HL-60/S4 treated with retinoic acid at 250 ng/mL for 4 days and 3 days (cell line): Measurements from ENCODE around the gene BCL2L1.

ENCODE experiments used
- in situ Hi-C: fragments of 300-500 bp; cut with MboI; formaldehyde crosslinking; loops from 2 replicates; pipeline ENCODE4 v1.7.0; 2022; ENCODE audit warnings: low sequenced_read_pairs

Gene BCL2L1

GRCh38 chr20:31731321-31731717 lies 8.7 kb upstream of the BCL2L1 start:
- in situ Hi-C loops = no loop called here

DNA sequence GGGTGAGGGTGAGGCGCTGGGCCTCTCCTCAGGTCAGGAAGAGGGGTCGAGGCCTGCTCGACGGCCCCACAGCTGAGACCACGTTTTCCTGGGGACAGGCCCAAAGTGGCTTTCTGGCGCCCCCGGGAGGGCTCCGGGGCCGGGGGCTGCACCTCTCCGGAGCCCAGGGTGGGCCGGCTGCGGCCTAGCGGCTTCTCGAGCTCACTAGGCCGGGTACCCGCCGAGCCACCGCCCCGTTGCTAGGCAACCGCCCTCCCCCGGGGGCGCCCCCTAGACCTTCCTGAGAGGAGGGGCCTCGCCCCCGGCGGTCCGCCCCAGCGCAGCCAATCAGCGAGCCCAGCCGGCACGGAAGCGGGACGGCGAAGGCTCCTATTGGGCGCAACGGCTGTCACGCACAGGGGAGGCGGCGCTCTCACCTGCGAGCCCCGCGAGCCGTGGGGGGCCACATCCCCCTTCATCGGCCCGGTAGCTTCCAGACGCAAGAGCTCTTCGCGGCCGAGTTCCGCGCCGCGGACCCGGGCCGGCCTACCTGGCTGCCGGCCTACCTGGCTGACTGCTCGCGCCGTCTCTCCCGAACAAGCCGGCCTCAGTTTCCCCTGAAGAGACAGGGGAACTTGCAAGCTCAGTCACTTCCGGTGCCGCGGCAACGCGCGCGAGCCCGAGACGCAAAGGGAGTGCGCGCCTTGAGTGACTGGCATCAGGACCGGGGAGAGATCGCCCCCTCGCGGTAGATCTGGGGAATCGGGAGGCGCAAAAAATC lies 831 bp upstream of the BCL2L1 start:
- in situ Hi-C loops = loop anchor here (25.0 kb wide), 1 partner anchor 186 kb away; a partner anchor contains a TSS

DNA sequence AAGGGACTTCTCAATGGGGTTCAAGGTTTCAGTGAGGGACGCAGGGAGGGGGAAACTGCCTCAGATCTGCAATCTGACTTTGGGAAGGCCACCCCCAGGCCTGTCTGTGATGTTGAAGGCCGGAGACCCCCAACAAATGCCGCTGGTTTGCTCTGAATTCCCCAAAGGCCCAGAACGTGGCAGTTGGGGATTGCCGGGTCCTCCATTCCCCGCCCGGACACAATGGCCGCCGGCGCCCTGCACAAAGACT lies 326 bp upstream of the BCL2L1 start:
- in situ Hi-C loops = loop anchor here (25.0 kb wide), 1 partner anchor 186 kb away; a partner anchor contains a TSS

DNA sequence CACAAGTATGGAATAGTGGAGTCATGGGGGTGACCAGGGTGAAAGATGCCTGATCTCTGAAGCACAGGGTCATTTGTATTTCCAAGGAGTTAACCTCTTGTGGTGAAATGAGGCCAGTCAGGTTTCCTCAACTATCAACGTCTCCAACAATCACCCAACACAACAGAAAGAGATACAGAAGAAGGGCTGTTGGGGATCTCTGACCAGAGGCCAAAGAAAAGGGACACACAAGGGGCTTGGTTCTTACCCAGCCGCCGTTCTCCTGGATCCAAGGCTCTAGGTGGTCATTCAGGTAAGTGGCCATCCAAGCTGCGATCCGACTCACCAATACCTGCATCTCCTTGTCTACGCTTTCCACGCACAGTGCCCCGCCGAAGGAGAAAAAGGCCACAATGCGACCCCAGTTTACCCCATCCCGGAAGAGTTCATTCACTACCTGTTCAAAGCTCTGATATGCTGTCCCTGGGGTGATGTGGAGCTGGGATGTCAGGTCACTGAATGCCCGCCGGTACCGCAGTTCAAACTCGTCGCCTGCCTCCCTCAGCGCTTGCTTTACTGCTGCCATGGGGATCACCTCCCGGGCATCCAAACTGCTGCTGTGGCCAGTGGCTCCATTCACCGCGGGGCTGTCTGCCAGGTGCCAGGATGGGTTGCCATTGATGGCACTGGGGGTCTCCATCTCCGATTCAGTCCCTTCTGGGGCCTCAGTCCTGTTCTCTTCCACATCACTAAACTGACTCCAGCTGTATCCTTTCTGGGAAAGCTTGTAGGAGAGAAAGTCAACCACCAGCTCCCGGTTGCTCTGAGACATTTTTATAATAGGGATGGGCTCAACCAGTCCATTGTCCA lies 1.0 kb downstream of the BCL2L1 start:
- in situ Hi-C loops = loop anchor here (25.0 kb wide), 1 partner anchor 184 kb away; a partner anchor contains a TSS

- in situ Hi-C loops = loop anchor here (25.0 kb wide), 1 partner anchor 183 kb away; a partner anchor contains a TSS
These were observed 1.9 kb downstream of the BCL2L1 start for GRCh38 chr20:31720486-31721407.

DNA sequence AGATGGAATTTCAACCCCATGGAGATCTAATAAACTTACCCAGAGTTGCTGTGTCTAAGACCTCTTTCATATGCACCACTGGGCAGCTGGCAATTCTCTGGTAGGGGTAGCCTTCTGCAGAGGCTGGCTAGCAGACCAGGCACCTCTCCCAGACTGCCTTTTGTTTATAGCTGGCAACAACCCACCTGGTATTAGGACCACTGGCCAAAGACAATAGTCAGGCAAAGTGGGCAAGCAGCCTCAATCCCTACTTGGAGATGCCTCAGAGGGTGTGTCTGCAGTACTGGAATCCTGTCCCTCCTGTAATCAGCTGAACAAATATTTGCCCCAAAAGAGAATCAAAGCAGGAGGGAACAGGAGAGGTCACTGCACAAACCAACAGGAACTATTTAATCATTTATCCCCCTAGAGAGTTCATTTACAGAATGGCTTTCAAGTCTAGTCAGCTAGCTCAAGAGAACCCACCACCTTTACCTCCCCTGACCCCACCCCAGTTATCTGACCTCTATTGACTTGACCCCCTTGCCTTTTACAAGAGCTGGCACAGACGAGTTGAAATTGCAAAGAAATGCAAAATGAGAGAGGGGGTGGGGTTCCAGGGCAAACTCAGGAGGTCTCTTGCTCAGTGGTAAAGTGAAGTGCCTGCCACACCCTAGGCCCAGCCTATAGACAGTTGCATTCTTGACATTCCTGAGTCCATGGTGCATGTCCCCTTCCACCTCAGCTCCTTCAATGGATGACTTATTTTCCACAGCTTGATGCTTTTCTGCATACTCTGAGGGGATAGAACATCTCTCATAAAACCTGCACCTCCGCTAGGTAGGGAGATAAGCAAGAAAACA lies 2.8 kb downstream of the BCL2L1 start:
- in situ Hi-C loops = loop anchor here (25.0 kb wide), 1 partner anchor 183 kb away; a partner anchor contains a TSS

GRCh38 chr20:31718952-31719643 lies 3.6 kb downstream of the BCL2L1 start:
- in situ Hi-C loops = loop anchor here (25.0 kb wide), 1 partner anchor 182 kb away; a partner anchor contains a TSS

- in situ Hi-C loops = loop anchor here (25.0 kb wide), 1 partner anchor 180 kb away; a partner anchor contains a TSS
These were observed 5.0 kb downstream of the BCL2L1 start for GRCh38 chr20:31717478-31718201.

DNA sequence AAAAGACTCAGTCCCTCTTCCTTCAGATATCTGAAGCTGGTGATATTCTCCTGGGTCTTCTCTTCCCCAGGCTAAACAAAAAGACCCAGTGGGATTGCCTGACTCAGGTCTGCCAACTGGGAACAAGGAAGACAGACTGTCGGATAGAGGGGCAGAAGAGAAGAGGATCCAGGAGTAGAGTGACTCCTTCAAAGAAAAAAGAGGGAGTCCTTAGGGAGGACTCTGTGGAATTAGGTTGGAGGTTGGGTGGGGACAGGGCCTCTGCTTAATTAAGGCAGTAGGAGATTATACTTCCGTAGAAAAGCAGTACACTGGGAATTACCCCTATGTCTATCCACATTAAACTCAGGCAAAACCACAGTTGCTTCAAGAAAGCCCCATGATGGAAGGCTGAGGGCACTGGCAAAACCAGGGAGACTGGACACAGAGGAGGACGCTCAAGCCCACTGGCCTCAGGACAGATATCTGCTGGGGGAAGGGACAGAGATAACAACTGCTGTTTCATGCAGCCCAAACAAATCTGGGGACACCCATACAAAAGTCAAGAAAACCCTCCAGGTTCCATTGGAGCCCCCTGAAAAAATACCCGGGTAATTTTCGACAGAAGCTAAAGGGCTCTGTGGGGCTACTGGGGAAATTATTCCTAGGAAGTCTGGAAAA lies 5.7 kb downstream of the BCL2L1 start:
- in situ Hi-C loops = loop anchor here (25.0 kb wide), 1 partner anchor 180 kb away; a partner anchor contains a TSS

- in situ Hi-C loops = loop anchor here (25.0 kb wide), 1 partner anchor 179 kb away; a partner anchor contains a TSS
These were observed 6.3 kb downstream of the BCL2L1 start for GRCh38 chr20:31716351-31716750.

- in situ Hi-C loops = loop anchor here (25.0 kb wide), 1 partner anchor 178 kb away; a partner anchor contains a TSS
These were observed 6.9 kb downstream of the BCL2L1 start for GRCh38 chr20:31715766-31716165.

- in situ Hi-C loops = loop anchor here (25.0 kb wide), 1 partner anchor 176 kb away; a partner anchor contains a TSS
These were observed 9.1 kb downstream of the BCL2L1 start for GRCh38 chr20:31713312-31714273.

DNA sequence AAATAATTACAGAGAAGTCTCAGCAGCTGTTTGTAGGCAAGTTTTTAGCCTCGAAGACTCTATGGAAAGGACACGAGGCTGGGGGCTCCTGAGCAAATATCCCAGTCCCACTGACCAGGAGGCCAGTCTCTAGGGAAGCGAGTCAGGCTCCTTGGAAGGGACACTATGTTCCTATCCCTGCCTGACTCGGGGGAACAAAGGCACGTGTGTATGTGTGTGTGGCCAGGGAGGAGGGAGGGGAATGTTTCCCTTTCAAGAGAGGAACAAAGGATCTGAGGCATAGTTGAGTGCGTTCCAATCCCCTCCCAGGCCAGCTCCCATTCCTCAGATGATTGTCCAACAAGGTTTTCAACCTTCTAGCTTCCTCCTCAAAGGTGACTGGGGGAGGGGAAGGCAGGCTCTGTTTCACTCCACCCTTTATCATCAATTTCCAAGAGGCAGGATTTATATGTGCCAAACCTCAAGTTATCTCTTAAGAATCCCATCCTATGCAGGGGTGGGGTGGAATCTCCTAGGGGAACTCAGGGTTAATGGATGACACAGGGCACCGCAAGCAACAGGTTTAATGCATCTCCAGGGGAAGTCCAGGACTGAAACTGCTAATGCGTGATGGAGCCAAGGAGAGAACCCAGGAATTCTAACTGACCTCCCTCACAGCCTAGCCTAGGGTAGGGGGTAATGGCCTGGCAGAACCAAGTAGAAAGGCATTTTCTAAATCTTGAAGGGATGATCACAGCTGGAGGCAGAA lies 9.9 kb downstream of the BCL2L1 start:
- in situ Hi-C loops = loop anchor here (25.0 kb wide), 1 partner anchor 175 kb away; a partner anchor contains a TSS

DNA sequence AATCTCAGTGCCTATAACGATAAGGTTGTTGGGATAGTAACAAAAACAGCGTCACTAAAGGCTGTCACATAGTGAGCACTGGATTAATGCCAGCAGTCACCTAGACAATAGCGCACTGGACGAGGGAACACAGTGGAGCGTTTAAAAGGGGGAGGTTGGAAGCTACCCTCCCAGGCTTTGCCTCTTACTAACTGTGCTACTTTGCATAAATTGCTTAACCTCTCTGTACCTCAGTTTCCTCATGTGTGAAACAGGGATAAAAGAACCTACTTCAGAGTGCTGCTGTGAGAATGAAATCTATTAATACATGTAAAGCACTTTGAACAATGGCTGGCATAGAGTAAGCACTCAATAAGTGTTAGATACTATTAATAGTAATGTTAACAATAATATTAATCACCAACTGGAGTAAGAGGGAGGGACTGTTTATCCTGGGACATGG lies 10.5 kb downstream of the BCL2L1 start:
- in situ Hi-C loops = loop anchor here (25.0 kb wide), 1 partner anchor 175 kb away; a partner anchor contains a TSS

GRCh38 chr20:31711179-31712111 lies 11.2 kb downstream of the BCL2L1 start:
- in situ Hi-C loops = loop anchor here (25.0 kb wide), 1 partner anchor 174 kb away; a partner anchor contains a TSS
